ENCODE data around the gene ABCB11. TPM values are rescaled to one million over a fixed set of nuclear protein-coding genes. Genes with fewer than 3 reads are reported as not detected.

ABCB11 gene
- total and polyA plus RNA-seq, 9 of the 15 experiments (the other 6 are each of a cell fraction or from before 2014, with no cell fraction given) = 0.04 to 0.51 (median 0.10) TPM; not detected in 1

GRCh38 chr2:169072163-169072925, 41.2 kb upstream of the ABCB11 start (continued):
- TF ChIP-seq, protein P1, sequence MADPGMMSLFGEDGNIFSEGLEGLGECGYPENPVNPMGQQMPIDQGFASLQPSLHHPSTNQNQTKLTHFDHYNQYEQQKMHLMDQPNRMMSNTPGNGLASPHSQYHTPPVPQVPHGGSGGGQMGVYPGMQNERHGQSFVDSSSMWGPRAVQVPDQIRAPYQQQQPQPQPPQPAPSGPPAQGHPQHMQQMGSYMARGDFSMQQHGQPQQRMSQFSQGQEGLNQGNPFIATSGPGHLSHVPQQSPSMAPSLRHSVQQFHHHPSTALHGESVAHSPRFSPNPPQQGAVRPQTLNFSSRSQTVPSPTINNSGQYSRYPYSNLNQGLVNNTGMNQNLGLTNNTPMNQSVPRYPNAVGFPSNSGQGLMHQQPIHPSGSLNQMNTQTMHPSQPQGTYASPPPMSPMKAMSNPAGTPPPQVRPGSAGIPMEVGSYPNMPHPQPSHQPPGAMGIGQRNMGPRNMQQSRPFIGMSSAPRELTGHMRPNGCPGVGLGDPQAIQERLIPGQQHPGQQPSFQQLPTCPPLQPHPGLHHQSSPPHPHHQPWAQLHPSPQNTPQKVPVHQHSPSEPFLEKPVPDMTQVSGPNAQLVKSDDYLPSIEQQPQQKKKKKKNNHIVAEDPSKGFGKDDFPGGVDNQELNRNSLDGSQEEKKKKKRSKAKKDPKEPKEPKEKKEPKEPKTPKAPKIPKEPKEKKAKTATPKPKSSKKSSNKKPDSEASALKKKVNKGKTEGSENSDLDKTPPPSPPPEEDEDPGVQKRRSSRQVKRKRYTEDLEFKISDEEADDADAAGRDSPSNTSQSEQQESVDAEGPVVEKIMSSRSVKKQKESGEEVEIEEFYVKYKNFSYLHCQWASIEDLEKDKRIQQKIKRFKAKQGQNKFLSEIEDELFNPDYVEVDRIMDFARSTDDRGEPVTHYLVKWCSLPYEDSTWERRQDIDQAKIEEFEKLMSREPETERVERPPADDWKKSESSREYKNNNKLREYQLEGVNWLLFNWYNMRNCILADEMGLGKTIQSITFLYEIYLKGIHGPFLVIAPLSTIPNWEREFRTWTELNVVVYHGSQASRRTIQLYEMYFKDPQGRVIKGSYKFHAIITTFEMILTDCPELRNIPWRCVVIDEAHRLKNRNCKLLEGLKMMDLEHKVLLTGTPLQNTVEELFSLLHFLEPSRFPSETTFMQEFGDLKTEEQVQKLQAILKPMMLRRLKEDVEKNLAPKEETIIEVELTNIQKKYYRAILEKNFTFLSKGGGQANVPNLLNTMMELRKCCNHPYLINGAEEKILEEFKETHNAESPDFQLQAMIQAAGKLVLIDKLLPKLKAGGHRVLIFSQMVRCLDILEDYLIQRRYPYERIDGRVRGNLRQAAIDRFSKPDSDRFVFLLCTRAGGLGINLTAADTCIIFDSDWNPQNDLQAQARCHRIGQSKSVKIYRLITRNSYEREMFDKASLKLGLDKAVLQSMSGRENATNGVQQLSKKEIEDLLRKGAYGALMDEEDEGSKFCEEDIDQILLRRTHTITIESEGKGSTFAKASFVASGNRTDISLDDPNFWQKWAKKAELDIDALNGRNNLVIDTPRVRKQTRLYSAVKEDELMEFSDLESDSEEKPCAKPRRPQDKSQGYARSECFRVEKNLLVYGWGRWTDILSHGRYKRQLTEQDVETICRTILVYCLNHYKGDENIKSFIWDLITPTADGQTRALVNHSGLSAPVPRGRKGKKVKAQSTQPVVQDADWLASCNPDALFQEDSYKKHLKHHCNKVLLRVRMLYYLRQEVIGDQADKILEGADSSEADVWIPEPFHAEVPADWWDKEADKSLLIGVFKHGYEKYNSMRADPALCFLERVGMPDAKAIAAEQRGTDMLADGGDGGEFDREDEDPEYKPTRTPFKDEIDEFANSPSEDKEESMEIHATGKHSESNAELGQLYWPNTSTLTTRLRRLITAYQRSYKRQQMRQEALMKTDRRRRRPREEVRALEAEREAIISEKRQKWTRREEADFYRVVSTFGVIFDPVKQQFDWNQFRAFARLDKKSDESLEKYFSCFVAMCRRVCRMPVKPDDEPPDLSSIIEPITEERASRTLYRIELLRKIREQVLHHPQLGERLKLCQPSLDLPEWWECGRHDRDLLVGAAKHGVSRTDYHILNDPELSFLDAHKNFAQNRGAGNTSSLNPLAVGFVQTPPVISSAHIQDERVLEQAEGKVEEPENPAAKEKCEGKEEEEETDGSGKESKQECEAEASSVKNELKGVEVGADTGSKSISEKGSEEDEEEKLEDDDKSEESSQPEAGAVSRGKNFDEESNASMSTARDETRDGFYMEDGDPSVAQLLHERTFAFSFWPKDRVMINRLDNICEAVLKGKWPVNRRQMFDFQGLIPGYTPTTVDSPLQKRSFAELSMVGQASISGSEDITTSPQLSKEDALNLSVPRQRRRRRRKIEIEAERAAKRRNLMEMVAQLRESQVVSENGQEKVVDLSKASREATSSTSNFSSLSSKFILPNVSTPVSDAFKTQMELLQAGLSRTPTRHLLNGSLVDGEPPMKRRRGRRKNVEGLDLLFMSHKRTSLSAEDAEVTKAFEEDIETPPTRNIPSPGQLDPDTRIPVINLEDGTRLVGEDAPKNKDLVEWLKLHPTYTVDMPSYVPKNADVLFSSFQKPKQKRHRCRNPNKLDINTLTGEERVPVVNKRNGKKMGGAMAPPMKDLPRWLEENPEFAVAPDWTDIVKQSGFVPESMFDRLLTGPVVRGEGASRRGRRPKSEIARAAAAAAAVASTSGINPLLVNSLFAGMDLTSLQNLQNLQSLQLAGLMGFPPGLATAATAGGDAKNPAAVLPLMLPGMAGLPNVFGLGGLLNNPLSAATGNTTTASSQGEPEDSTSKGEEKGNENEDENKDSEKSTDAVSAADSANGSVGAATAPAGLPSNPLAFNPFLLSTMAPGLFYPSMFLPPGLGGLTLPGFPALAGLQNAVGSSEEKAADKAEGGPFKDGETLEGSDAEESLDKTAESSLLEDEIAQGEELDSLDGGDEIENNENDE (IDR thresholded peaks at IDR 0.05; ENCODE audit: low read depth, low read length) = no peak
- TF ChIP-seq ZNF507 (tag; conservative IDR thresholded peaks at IDR 0.05) (no peak), RBM34 (IDR thresholded peaks at IDR 0.05; ENCODE audit: borderline replicate concordance, insufficient read depth, low read length) (no peak), ZNF316 (IDR thresholded peaks at IDR 0.05) (no peak), USF1 (CRISPR knock-in tag; IDR thresholded peaks at IDR 0.05) (no peak), HINFP (tag; conservative IDR thresholded peaks at IDR 0.05; ENCODE audit: low read depth) (no peak), MXI1 (IDR thresholded peaks at IDR 0.05; ENCODE audit: low read depth, low read length) (no peak), MCM3 (IDR thresholded peaks at IDR 0.05) (no peak), FOXA1 (IDR thresholded peaks at IDR 0.05; ENCODE audit: borderline replicate concordance) (no peak)
- TF ChIP-seq, protein P2, sequence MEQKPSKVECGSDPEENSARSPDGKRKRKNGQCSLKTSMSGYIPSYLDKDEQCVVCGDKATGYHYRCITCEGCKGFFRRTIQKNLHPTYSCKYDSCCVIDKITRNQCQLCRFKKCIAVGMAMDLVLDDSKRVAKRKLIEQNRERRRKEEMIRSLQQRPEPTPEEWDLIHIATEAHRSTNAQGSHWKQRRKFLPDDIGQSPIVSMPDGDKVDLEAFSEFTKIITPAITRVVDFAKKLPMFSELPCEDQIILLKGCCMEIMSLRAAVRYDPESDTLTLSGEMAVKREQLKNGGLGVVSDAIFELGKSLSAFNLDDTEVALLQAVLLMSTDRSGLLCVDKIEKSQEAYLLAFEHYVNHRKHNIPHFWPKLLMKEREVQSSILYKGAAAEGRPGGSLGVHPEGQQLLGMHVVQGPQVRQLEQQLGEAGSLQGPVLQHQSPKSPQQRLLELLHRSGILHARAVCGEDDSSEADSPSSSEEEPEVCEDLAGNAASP (IDR thresholded peaks at IDR 0.05) = no peak
- TF ChIP-seq, protein P3, sequence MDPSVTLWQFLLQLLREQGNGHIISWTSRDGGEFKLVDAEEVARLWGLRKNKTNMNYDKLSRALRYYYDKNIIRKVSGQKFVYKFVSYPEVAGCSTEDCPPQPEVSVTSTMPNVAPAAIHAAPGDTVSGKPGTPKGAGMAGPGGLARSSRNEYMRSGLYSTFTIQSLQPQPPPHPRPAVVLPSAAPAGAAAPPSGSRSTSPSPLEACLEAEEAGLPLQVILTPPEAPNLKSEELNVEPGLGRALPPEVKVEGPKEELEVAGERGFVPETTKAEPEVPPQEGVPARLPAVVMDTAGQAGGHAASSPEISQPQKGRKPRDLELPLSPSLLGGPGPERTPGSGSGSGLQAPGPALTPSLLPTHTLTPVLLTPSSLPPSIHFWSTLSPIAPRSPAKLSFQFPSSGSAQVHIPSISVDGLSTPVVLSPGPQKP (CRISPR knock-in tag; IDR thresholded peaks at IDR 0.05) = no peak
